ENCODE measurements around the gene TACC2.

TACC2 gene

DNA sequence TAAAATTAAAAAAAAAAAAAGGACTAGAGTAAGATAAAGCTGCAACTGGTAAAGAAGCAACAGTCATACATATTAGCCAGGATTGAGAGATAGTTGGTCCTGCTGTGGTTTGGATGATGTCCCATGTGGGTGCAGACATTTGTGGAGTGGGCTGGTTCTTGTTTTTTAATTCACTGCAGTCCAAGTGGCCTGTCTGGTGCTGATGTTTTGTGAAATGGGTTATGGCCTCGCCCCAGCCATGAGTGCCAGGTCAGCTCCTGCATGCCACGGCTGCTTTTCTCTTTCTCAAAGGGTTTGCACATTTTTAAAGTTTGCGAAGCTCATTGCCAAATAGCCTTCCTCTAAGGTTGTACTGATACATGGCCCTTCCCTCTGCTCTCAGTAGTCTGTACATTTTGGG is 268.1 kb downstream of the TACC2 start:
- DNase-seq, result no peak

DNA sequence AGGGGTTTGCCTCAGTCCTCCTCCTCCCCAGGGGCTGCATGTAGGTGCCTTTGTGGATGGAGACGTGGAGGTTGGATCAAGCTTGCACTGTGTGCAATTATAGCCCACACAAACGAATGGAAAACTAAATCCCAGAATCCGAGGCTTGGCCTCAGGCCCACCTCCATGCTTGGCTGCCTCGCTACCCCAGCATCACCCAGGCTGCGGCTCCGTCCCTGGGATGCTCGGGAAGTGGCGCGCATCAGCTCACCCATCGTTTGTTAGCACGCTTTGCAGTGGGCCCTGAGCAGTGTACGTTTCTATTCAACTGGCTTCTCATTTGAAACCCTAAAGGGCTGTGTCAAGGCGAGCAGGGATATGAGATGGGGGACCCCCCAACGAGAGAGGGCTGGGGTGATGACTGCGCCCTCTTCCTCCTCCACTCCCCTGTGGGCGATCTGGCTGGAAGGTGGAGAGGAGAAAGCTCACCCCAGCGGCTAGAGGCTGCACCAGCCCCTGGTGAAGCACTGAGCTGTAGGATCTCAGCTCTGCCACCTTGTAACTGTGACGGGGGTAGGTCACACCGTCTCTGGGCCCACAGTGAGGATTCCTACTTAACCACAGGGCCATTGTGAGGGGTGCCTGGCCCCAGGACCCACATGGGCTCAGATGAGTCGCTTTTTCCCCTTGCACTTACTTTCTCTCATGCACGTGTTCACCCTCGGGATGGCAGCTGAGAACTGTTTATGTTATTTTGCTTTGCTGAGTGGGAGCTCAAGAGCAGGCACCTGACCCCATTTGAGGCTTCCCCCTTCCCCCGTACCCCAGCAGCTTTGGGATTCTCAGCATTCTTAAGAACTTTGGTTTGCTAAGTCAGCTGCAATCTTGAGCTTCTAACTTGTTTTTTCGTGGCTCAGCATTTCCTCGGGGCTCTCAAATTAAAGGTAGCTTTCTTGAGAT is 269.4 kb downstream of the TACC2 start:
- DNase-seq, result no peak

DNA sequence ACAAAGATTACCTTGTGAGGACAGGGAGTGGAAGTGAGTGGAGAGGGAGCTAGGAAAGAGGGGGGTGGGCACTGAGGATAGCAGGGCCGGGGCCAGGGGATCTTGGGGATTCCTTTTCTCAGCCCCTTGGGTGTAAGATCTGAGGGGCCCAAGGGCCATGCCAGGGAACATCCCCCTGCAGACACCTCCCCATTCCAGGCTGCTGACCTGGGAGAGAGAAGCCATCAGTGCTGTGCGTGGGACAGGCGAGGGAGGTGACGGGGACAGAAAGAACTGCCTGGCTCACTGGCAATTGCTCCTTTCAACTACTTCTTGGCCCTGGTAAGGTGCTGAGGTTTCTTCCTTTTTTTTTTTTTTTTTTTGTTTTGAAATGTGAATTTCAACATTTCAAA is 270.1 kb downstream of the TACC2 start:
- DNase-seq, result no peak

DNA sequence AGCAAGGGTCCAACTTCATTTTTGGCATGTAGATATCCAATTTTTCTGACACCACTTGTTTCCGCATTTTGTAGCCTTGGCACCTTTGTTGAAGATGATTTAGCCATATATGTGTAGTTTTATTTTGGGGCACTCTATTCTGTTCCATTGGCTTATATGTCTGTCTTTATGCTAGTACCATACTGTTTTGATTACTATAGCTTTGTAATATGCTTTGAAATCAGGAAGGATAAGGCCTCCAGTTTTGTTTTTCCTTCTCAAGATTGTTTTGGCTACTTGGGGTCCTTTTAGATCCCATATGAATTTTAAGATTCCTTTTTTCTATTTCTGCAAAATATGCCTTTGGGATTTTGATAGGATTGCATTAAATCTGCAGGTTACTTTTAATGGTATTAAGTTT is 272.6 kb downstream of the TACC2 start:
- no peak for DNase-seq

DNA sequence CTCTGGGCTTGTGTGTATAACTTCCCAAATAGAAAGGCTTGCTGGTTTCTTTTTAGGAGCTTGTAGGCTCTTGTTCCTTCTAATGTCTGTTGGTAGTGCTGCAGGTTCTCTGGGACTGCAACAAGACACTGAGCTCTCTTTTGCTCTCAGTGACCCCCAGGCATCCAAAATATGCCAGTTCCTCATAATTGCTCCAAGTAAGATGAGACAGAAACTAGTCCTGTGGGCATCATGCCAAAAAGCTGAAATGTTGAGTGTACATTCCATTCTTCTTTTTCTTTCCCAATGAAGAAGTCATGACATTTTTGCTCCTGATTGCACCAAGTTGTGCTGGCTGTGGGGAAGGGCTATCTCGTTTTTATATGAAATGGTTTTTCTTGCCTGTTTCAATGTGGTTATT is 275.0 kb downstream of the TACC2 start:
- DNase-seq, result no peak

DNA sequence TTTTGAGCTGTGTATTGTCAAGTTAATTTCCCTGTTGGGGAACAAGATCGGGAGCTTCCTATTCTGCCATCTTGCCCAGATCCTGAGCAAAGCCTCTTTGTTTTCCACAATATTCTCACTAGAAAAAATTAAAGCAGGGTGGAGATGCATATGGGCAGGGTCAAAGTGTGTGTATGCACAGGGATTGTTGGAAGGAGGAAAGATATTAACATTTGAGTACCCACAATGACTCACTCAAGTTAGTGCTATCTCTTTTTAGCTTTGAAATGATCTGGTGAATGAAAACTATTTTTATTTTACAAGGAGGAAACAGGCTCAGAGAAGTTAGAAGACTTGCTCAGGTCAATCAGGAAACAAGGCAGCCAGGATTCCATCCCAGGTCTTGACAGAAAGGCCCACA is 275.5 kb downstream of the TACC2 start:
- no peak for DNase-seq

DNA sequence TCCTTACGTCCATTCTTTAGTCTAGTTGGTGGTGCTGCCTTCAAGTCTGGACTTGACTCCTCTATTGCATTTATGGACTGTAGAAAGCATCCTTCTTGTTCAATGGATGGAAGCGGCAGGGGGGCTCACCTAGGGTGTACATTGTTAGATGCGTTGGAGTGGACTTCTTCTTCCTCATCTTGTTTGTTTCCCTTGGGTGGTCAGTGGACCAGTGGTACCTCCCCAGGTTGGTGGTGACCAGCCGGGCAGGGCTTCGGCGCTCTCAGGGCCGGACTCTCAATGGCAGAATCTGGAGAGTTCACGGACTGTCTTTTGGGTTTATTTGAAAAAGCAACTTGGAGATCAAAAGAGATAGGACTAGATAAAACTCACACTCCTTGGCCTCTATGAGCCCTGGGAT is 276.0 kb downstream of the TACC2 start:
- DNase-seq, result no peak

DNA sequence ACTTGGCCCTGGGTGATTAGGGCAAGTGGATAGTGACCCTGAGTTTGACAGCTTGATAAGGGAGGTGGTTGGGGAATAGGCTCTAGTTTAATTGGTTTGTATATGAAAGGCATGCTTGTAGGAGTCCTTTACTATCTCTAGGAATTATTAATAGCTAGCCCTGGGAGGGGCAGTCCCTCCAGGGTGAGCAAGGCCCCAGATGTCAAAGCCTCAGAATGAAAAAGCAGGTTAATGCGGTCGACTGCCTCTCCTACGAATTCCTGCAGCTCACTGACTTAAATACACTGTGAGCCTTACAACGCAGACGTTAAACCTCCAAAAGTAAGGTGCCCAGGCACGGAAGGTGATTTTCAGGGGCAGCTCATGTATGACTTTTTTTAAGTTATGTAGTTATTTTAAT is 276.9 kb downstream of the TACC2 start:
- DNase-seq, result no peak

DNA sequence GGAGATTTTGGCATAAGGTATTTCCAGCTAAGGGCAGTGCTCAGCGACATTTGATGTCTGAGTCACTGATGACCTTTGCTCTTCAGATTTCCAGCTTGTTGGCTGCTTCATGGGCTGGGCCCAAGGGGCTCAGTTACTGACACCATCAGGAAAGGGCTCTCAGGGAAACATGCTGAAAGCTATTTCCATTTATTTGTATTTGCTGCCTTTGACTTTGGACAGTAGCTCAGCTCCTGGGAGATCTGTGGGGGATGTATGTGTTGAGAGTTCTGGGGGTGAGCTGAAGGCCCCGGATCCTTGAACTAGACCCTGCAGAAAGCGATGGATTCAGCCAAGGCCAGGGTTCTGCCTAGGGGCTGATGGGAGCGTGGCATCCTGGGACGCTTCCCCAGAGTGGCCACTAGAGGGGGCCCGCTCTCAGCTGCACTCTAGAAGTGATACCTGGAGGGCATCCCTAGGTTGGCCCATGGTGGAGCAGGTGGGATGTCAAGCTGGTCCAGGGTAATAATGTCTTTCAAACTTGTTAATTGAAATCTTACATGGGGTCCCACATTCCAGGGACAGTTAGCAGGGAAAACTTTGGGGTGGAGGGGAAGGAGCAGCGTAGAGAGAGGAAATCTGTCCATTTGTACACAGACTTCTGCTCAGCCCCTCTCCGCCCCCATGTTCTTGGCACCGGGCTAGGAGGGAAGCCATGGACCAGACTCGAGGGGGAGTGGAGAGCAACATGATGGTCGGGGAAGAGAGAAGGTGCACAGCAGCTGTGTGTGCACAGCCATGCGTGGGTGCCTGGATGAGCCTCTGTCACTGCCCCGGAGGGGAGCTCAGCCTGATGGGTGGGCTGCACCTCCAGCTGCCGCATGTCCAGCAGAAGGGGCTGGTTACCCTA is 279.1 kb downstream of the TACC2 start:
- DNase-seq, result peak; percentile 38

DNA sequence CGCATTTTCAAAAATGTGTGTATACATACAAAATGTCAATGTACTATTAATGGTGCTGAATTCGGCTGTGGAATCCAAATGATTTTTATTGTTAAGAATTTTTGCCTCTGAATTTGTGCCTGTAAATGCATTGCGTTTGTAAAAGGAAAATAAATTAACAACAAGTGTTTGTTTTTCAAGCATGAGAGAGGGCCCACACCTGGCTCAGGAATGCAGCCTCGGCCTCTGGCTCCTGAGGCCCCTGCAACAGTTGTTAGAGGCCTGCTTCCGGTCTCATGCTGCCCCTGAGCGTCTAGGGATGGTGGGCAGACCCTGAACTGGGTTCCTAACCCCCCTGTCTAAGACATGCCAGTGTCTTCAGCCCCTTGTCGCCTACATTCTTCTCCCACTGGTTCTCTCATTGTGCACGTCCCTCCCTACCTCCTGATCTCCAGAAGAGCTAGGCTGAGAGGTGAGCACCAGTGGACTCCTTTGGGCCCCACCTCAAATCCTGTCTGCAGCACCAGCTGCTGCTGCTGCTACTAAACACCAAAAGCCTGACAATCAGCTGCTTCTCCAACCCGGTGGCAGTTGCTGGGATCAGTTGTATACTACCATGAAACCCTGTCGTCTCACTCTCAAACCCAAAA is 280.2 kb downstream of the TACC2 start:
- no peak for DNase-seq

DNA sequence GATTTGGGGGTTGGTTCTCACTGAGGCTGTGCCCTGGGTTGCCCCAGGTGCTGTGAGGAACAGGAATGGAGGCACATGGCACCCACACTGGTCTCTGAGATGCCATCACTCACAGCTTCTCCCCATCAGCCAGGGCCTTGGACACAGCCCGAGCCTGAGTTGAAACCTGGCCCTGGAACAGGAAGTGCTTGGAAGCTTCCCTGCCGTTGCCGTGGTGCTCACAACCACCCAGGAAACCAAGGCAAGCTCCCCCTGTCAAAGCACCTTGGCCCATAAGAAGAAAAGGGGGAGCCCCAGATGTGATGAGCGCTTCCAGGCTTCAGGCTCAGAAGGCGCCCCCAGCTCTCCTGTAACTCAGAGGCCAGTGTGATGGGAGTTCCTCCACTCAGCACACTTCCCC is 282.1 kb downstream of the TACC2 start, which contains the start of gene BTBD16:
Gene BTBD16 (plus strand): TSS at position 221 of the 400 bp plus-strand sequence. CDS start 3,786 bp downstream, outside the sequence.
- DNase-seq, result no peak

DNA sequence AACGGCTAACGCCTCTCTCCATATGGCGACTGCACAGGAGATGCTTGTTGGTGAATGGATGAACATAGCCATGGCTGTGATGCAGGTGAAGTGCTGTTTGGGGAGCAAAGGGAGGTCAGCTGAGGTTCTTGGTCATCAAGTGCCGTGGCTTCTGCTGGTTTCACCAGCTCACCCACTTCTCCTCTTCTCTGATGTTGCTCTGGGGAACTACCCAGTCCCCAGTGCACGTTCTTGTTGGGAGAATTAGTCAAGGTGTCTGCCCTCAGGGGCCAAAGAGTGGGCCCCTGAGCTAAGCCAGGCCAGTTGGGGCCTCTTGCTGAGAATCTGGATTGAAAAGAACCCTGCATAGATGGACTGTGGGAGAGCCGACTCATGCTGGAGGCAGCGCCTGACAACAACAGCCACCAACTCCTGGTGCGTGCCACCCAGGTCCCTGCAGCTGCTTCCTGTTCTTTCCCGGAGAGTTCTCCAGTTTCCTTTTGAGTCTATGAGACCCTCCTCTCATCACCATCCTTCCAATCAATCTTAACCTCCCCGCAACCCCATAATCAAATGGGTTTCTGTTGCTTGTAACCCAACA is 285.1 kb downstream of the TACC2 start:
- DNase-seq, result no peak

DNA sequence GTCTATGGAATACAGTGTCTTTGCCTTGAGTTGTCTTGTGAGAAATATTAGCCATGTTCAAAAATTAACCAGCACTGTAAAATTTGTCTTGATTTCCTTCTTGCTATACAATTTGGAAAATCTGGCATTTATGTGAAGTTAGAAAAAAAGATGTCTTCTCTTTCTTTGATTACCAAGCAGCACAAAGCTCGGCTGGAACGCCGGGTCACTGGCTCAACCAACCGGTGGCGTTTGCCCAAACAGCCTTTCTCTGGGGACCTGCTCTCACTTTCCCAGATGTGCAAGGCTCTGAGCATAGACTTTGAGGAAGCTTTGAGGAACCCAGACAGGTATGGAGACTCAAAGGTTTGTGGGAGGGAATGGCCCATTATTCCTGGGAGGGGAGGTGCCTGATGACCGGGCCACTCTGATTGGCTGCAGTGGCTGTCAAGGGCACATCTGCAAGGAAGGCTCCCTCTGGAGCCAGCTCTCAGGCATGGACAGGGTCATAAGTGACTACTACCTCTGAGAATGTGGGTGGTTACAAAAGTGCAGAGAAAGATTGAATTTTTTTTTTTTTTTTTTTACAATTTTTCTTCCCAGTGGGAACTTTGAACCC is 287.7 kb downstream of the TACC2 start:
- no peak for DNase-seq

DNA sequence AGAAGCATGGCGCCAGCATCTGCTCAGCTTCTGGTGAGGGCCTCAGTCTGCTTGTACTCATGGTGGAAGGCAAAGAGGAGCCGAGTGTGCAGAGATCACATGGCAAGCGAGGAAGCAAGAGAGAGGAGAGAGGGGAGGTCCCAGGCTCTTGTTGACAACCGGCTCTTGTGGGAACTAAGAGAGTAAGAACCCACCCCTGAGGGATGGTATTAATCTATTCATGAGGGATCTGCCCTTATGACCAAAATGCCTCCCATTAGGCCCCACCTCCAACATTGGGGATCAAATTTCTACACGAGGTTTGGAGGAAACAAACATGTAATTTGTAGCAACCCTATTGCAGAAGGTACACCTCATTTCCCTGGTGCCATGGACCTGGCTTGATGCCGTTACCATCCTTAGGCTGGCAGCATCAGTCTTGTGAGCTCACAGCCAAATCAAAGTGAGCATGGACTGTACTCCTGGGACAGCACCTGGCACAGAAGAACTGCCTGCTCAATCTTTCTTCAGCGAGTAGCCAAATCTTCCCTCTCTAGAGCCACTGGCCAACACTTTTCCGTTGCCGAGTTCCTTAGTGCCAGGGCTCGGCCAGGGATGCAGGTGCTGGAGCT is 288.7 kb downstream of the TACC2 start:
- no peak for DNase-seq

DNA sequence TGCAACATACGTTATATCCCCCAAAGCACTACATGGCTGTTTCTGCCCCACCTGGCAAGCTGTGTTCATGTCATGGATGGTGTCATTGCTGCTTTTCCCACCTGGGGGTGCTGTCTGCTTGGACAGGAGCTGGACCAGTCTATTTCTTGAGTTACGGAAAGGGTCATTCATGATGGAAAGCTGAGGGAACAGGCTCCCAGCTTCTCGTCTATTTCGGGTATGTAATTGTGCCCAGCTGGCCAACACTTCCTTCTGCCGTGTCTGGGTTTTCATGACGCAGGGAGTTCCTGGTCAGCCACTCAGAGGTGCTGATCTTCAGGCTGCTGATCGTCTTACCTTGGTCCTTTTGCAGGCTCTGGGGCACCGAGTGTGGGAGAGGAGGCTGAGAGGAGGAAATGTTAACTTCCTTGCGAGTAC is 290.8 kb downstream of the TACC2 start:
- DNase-seq, result no peak

DNA sequence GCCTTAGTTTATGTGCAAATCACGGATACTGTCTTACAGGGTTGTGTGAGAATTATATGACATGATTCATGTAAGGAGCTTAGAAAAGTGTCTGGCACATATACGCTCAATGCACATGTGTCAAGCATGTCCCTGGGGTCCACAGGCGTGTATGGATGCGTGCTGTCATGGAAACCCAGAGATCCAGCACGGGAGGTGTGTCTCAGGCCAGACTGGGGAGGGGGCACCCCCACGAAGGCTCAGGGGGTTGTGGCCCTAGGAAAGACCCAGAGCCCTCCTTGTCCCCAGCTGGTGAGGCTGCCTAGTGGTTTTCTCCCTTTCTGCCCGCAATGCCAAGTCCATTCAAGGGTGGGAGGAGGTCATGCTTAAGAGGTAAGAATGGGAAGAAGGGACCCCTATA is 291.2 kb downstream of the TACC2 start:
- no peak for DNase-seq

DNA sequence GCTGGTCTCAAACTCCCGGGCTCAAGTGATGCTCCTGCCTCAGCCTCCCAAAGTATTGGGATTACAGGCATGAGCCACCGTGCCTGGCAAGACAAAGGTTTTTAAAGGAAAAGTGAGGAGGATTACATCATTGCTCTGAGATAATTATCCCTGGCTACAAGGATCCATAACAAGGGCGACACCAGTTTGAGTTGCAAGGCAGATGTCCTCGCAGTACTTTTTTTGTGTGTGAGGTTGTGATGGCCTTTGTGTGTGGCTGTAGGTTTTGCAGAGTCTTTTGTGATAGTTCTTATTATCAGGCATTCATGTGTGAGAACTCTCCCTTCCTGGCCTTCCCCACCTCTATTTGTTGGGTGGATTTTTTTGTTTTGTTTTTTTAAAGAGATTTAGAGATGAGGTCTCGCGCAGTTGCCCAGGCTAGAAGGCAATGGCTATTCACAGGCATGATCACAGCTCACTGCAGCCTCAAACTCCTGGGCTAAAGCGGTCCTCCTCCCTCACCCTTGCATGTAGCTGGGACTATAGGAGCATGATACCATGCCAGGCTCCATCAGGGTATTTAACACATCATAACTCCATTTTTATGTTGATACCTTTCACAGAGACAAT is 292.2 kb downstream of the TACC2 start:
- DNase-seq, result no peak

DNA sequence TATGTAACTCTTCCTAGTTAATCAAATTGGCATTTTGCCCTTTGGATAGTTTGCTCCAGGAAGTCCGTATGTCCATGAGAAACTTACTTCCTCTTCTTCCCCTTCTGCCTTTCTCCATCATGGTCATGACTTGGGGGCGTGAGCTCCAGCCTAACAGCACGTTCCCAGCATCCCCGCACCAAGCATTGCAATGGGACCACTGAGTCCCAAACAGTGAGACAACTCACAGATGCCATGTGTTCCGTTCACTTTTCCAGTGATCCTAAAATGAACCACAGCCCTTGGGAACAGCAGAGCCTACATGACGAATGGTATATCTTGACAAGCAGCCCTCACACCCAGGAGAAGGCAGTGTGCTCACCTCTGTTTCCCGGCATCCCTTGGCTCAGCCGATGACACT is 292.8 kb downstream of the TACC2 start:
- no peak for DNase-seq

DNA sequence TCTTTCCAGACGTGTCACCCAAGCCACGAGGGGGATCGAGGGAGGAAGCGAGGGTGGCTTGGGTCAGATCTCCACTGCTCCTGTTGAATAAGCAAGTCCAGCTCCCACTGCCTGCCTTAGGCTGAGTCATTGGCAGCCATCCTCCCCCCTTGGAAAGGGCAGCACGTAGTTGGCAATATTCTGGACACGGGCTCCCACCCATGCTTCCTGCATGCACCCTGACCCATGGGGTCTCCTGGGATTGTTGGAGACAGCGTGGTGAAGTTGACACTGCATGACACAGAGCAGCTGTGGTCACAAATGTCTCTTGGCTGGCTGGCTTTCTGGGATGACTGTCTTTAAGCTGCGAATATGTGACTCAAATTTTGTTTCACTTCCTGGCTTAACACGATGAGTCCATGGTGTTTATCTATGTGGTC is 293.3 kb downstream of the TACC2 start:
- no peak for DNase-seq

DNA sequence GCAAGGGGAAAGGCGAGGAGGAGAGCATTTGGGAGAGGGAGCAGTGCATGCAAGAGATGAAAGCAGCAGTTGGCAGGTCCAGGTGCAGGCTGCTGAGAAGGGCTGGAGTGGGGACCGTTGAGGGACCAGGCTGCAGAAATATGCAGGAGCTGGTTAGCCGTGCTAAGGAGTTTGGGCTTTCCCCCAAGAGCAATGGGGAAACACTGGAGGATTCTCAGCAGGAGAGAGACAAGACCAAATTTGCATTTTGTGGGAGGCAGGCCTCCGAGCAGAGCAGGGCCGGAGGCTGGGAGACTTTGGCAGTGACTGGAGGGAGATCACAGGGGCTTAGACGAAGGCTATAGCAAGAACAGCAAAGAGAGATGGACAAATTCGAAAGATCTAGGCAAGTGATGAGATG is 293.9 kb downstream of the TACC2 start:
- DNase-seq, result no peak
